ENCODE results near the gene FPR1. TPM values are rescaled to one million over a fixed set of nuclear protein-coding genes. Genes with fewer than 3 reads are reported as not detected.

Gene FPR1, protein sequence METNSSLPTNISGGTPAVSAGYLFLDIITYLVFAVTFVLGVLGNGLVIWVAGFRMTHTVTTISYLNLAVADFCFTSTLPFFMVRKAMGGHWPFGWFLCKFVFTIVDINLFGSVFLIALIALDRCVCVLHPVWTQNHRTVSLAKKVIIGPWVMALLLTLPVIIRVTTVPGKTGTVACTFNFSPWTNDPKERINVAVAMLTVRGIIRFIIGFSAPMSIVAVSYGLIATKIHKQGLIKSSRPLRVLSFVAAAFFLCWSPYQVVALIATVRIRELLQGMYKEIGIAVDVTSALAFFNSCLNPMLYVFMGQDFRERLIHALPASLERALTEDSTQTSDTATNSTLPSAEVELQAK
- total RNA-seq: under 1 TPM in 1 of 2 donors, not detected in 1; 0.34 TPM

DNA sequence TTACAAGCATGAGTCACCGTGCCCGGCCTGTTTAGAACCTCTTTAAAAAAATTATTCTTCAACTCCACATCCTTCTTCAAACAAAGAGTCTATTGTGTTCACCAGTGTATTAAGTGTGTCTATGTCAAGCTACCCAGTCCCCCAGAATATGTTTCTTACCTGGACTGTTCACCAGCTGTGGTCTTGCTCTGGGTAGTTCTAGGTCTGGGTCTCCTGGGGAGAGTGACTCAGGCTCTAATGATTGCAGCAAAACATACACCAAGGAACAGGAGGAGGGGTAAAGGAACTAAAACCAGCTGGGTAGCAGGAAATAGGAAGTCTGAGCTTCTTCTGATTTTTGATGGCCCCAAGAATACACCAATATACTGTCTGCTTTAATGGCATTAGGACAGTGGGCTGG is at the start of gene FPR1:
Gene FPR1, minus strand, starts transcription at position 224 of the 400 bp plus-strand sequence. CDS start 4,884 bp downstream, outside the sequence.

DNA sequence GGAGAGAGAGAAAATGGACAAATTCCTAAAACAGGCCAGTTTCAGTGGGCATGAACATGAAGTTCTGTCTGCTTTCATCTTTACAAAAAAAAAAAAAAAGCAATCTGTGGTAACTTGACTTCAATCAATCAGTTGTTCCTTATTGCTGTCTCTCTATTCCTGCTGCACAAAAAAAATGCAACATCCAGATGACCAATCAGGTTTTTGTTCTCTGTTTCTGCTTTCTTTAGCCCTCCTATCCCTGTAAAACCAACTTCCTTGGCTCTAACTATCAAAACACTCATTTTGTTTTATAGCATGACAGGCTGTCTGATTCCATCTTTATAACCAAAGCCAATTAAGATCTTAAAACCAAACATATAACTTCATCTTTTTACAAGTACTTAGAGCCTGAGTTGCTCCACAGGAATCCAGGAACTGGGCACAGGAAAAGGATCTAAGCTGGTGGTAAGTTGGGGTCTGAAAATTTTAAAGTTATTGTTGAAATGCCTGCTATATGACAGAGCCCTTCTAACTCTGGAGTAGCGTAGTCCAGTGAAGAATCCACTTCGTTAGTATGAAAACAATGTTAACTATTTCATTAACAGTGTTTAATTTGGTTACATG is 43.3 kb upstream of the FPR1 start, which contains the start of gene FPR3:
Gene FPR3, plus strand, starts transcription at position 273 of the 606 bp plus-strand sequence. CDS start 28,592 bp downstream, outside the sequence.

DNA sequence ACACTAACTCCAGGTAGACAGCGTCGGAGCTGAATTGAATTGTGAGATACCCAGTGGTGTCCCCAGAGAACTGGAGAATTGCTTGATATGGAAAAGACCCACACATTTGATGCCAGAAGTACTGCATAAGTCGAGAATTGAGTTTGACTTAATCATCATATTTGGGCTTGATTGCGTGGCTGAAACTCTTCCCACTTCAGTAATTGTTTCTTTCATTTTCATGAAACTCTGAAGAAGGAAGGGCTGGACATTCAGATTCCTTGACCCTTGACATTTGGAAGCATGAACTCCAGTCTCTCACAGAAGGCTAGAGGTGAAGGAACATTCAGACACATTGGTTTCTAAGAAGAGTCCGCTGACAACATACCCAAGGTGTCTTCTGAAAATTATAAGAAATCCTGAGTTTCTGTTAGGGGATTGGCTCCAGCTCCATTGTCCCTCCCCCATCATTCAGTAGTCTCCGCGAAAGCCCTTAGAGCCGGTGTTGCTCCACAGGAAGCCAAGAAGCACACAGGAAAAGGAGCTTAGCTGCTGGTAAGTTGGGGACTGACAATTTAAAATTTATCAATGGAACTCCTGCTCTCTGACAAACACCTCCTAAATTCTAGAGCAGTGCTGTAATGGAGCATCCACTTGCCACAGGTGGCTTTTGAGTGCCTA is 9.1 kb upstream of the FPR1 start, which contains the start of gene FPR2:
Gene FPR2, plus strand, starts transcription at position 484 of the 660 bp plus-strand sequence. CDS start 7,479 bp downstream, outside the sequence.

Other genes with a start within 250 kb of the FPR1 start
- not detected for gene SIGLEC6, start 220.2 kb downstream of the FPR1 start, total RNA-seq
- 1 to 10 TPM; 4.3 to 6.5 TPM for gene ZNF175, start 180.6 kb downstream of the FPR1 start, total RNA-seq
- not detected for gene SIGLEC5, start 121.5 kb downstream of the FPR1 start, total RNA-seq
- not detected for gene SIGLEC14, start 105.1 kb downstream of the FPR1 start, total RNA-seq
- gene SPACA6, start 58.5 kb downstream of the FPR1 start, total RNA-seq: 1 to 10 TPM; 3.1 to 4.7 TPM
- gene HAS1, start 27.9 kb downstream of the FPR1 start, total RNA-seq: 1 to 10 TPM in 1 of 2 donors, under 1 TPM in 1; under 0.01 to 1.7 TPM
- not detected for gene FPR2, start 9.3 kb upstream of the FPR1 start, total RNA-seq
- gene FPR3, start 43.3 kb upstream of the FPR1 start, total RNA-seq: not detected
- 1 to 10 TPM; 3.0 to 4.1 TPM for gene ZNF577, start 136.1 kb upstream of the FPR1 start, total RNA-seq
- 10 to 100 TPM in 1 of 2 donors, 1 to 10 TPM in 1; 8.3 to 11.4 TPM for gene ZNF649, start 153.1 kb upstream of the FPR1 start, total RNA-seq
- 1 to 10 TPM; 4.5 to 7.3 TPM for gene ZNF613, start 175.6 kb upstream of the FPR1 start, total RNA-seq
- gene ZNF350, start 235.0 kb upstream of the FPR1 start, total RNA-seq: 1 to 10 TPM; 6.0 to 8.3 TPM

All from melanocyte of skin (primary cell).